Fibroblast of lung (primary cell): ENCODE results near the gene SLC23A2. TPM values are rescaled to one million over a fixed set of nuclear protein-coding genes. Genes with fewer than 3 reads are reported as not detected.
A peak's percentile ranks its signal among the peaks of the same experiment; 100 is the strongest.
"Not testable (repeated sequence)": the region's sequence is repeated elsewhere in the genome, so short reads cannot be mapped to it uniquely, and the experiment has no call there.

ENCODE experiments used
- DNase-seq, 2 donors: peaks; one replicate each; pipeline versions ENCODE4 v3.0.0 to v3.0.0-alpha.2; 2010; ENCODE audit warnings: low read depth in 2 of 2
- H2AFZ ChIP-seq: 2 replicates; pipeline ENCODE4 v1.5.1; 2012; ENCODE audit warnings: low read length, control low read depth, inconsistent platforms
- H3K27ac ChIP-seq: 2 replicates; pipeline ENCODE4 v1.5.1; 2011; ENCODE audit warnings: low read length, control low read depth; ENCODE audit not compliant: insufficient read depth
- H3K27me3 ChIP-seq: 2 replicates; pipeline ENCODE4 v1.5.1; 2011; ENCODE audit warnings: mild to moderate bottlenecking, low read length; ENCODE audit not compliant: control insufficient read depth, insufficient read depth
- H3K36me3 ChIP-seq: 2 replicates; pipeline ENCODE4 v1.5.1; 2011; ENCODE audit warnings: low read length; ENCODE audit not compliant: control insufficient read depth, insufficient read depth
- H3K4me1 ChIP-seq: 2 replicates; pipeline ENCODE4 v1.5.1; 2011; ENCODE audit warnings: low read length; ENCODE audit not compliant: control insufficient read depth, insufficient read depth; ENCODE audit errors: extremely low read depth
- H3K4me2 ChIP-seq: 2 replicates; pipeline ENCODE4 v1.5.1; 2011; ENCODE audit warnings: low read length, control low read depth; ENCODE audit not compliant: insufficient read depth; ENCODE audit errors: extremely low read depth
- H3K4me3 ChIP-seq, 4 experiments: fragments of 200-600 bp in 1 of 4; sonication (generic) in 1 of 4; replicated peaks in 1 of 4; 2 replicates each; pipeline ENCODE4 v1.5.1; 2011 to 2016; ENCODE audit warnings: low read length in 4 of 4, low read depth in 3 of 4, mild to moderate bottlenecking in 3 of 4, control low read depth in 2 of 4, inconsistent platforms in 1 of 4, mixed read lengths in 1 of 4; ENCODE audit not compliant: insufficient read depth in 1 of 4; ENCODE audit errors: control extremely low read depth in 1 of 4
- H3K79me2 ChIP-seq: 2 replicates; pipeline ENCODE4 v1.5.1; 2012; ENCODE audit warnings: mild to moderate bottlenecking, low read length, inconsistent platforms; ENCODE audit not compliant: control insufficient read depth, insufficient read depth
- H3K9ac ChIP-seq: 2 replicates; pipeline ENCODE4 v1.5.1; 2011; ENCODE audit warnings: mild to moderate bottlenecking, low read length, control low read depth; ENCODE audit not compliant: insufficient read depth
- H3K9me3 ChIP-seq: 2 replicates; pipeline ENCODE4 v1.5.1; 2012; ENCODE audit warnings: low read depth, low read length; ENCODE audit not compliant: control insufficient read depth, insufficient read depth
- H4K20me1 ChIP-seq: 2 replicates; pipeline ENCODE4 v1.5.1; 2011; ENCODE audit warnings: low read length; ENCODE audit not compliant: control insufficient read depth, insufficient read depth; ENCODE audit errors: extremely low read depth
- EZH2 ChIP-seq: IDR thresholded peaks from 2 replicates; pipeline ENCODE4 v1.5.1; 2012; ENCODE audit warnings: low read length, control low read depth, mild to moderate bottlenecking; ENCODE audit errors: missing control alignments
- polyA plus RNA-seq, 2 donors: library from polyadenylated mRNA; depleted of rRNA in 1 of 2; stranded (reverse) in 1 of 2; unstranded in 1 of 2; fragments of >200 nt; gene quantifications; 2 replicates each; pipeline ENCODE4 v1.2.1, GENCODE V29; 2011 to 2012; ENCODE audit warnings: missing spikeins in 1 of 2
- total RNA-seq: library from RNA; depleted of rRNA; stranded (reverse); fragments of >200 nt; gene quantifications from 2 replicates; pipeline ENCODE4 v1.2.1, GENCODE V29; 2014
- TF ChIP-seq, protein P1 (sequence below), 2 donors: IDR thresholded peaks in 1 of 2; conservative IDR thresholded peaks in 1 of 2; 1 replicate in 1 of 2; 2 replicates in 1 of 2; pipeline ENCODE4 v1.5.1; 2011 to 2012; ENCODE audit warnings: low read length in 2 of 2, control low read depth in 1 of 2, inconsistent platforms in 1 of 2, low read depth in 1 of 2, mild to moderate bottlenecking in 1 of 2

Gene SLC23A2
- total and polyA plus RNA-seq, 2 donors (not counting 1 experiment from before 2014, with no cell fraction given), result 12.1 to 17.5 TPM

GRCh38 chr20:5033566-5033965 lies 32.3 kb upstream of the SLC23A2 start:
- no peaks in the 10 kb centered on the region for H3K36me3 ChIP-seq
- H2AFZ ChIP-seq, result no peak overlapping the region
- no peaks in the 10 kb centered on the region for H3K4me1 ChIP-seq
- no peak overlapping the region for H3K9ac ChIP-seq
- H3K79me2 ChIP-seq, result no peaks in the 10 kb centered on the region
- no peaks in the 10 kb centered on the region for H3K9me3 ChIP-seq
- no peak overlapping the region for H3K27ac ChIP-seq
- H3K4me3 ChIP-seq, result no peak overlapping the region
- no peaks in the 10 kb centered on the region for H4K20me1 ChIP-seq
- no peak overlapping the region for H3K4me2 ChIP-seq
- DNase-seq, result peak in 1 of 2 donors; percentile 63
- no peak for TF ChIP-seq EZH2
- TF ChIP-seq, protein P1, sequence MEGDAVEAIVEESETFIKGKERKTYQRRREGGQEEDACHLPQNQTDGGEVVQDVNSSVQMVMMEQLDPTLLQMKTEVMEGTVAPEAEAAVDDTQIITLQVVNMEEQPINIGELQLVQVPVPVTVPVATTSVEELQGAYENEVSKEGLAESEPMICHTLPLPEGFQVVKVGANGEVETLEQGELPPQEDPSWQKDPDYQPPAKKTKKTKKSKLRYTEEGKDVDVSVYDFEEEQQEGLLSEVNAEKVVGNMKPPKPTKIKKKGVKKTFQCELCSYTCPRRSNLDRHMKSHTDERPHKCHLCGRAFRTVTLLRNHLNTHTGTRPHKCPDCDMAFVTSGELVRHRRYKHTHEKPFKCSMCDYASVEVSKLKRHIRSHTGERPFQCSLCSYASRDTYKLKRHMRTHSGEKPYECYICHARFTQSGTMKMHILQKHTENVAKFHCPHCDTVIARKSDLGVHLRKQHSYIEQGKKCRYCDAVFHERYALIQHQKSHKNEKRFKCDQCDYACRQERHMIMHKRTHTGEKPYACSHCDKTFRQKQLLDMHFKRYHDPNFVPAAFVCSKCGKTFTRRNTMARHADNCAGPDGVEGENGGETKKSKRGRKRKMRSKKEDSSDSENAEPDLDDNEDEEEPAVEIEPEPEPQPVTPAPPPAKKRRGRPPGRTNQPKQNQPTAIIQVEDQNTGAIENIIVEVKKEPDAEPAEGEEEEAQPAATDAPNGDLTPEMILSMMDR (conservative IDR thresholded peaks at IDR 0.05 in 1 of 2, IDR thresholded peaks at IDR 0.05 in 1 of 2; ENCODE audit: low read depth in 1 of 2, low read length in 2 of 2), result no peak
- H3K27me3 ChIP-seq, result no peaks in the 10 kb centered on the region

- H3K79me2 ChIP-seq, H2AFZ ChIP-seq, H3K27ac ChIP-seq, DNase-seq, H3K36me3 ChIP-seq, H3K9me3 ChIP-seq, H3K27me3 ChIP-seq, H3K9ac ChIP-seq, H3K4me3 ChIP-seq, H3K4me1 ChIP-seq, H3K4me2 ChIP-seq, H4K20me1 ChIP-seq: not testable (repeated sequence)
These were observed 30.4 kb upstream of the SLC23A2 start for GRCh38 chr20:5031701-5032100.

DNA sequence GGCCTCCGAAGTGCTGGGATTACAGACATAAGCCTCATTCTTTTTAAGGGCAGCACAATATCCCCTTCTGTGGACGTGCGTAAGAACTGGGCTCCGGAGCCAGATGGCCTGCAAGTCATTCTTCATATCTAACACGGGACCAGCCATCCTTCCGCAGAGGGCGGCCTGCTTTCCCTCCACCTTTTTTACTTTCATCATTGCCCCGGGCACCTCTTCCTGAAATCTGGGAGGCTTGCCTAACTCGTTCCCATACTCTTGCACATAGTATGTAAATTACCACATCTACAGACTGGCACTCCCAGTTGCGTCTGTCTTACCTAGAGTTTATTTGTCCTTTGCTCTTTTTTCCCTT lies 29.9 kb upstream of the SLC23A2 start:
- Histone ChIP-seq H3K9me3 (no peaks in the 10 kb centered on the region), H3K4me1 (no peaks in the 10 kb centered on the region), H3K27me3 (no peaks in the 10 kb centered on the region), H3K79me2 (no peaks in the 10 kb centered on the region), H2AFZ (no peak overlapping the region), H3K4me2 (no peak overlapping the region), H4K20me1 (no peaks in the 10 kb centered on the region), H3K36me3 (no peaks in the 10 kb centered on the region), H3K9ac (no peak overlapping the region), H3K27ac (no peak overlapping the region), H3K4me3 (no peak overlapping the region)
- TF ChIP-seq EZH2, result no peak
- TF ChIP-seq, protein P1 (conservative IDR thresholded peaks at IDR 0.05 in 1 of 2, IDR thresholded peaks at IDR 0.05 in 1 of 2; ENCODE audit: low read depth in 1 of 2, low read length in 2 of 2), result no peak
- DNase-seq, result no peak
